WTC11 (cell line): Measurements from ENCODE around the gene BORCS8. TPM values are rescaled to one million over a fixed set of nuclear protein-coding genes. Genes with fewer than 3 reads are reported as not detected.

ENCODE experiments used
- ATF1 ChIP-seq: sonication (generic); formaldehyde crosslinking; IDR thresholded peaks from 2 replicates; pipeline ENCODE4 v1.8.1; 2023; ENCODE audit warnings: mild to moderate bottlenecking, moderate library complexity, missing genetic modification reagents
- ELF4 ChIP-seq: sonication (generic); formaldehyde crosslinking; IDR thresholded peaks from 2 replicates; pipeline ENCODE4 v1.8.1; 2022; ENCODE audit warnings: low read depth, mild to moderate bottlenecking, moderate library complexity, missing genetic modification reagents
- EMX1 ChIP-seq: fragments of 250-450 bp; sonication (Bioruptor Pico); IDR thresholded peaks from 2 replicates; pipeline ENCODE4 v1.8.0; 2021; ENCODE audit warnings: mild to moderate bottlenecking
- ESRRA ChIP-seq: sonication (generic); formaldehyde crosslinking; IDR thresholded peaks from 2 replicates; pipeline ENCODE4 v1.8.1; 2022; ENCODE audit warnings: mild to moderate bottlenecking, missing genetic modification reagents, borderline replicate concordance
- GRHL2 ChIP-seq: fragments of 250-450 bp; sonication (Bioruptor Pico); IDR thresholded peaks from 2 replicates; pipeline ENCODE4 v1.8.0; 2022; ENCODE audit warnings: mild to moderate bottlenecking, moderate library complexity; ENCODE audit not compliant: insufficient replicate concordance, severe bottlenecking
- GTF2I ChIP-seq: fragments of 250-450 bp; sonication (Bioruptor Pico); conservative IDR thresholded peaks from 2 replicates; pipeline ENCODE4 v1.4.0; 2021; ENCODE audit warnings: mild to moderate bottlenecking
- JAZF1 ChIP-seq: fragments of 250-450 bp; sonication (Bioruptor Pico); IDR thresholded peaks from 2 replicates; pipeline ENCODE4 v1.9.0; 2021; ENCODE audit warnings: moderate library complexity, mild to moderate bottlenecking, inconsistent platforms
- JUN ChIP-seq: sonication (generic); formaldehyde crosslinking; IDR thresholded peaks from 2 replicates; pipeline ENCODE4 v1.8.0; 2023; ENCODE audit warnings: mild to moderate bottlenecking, missing genetic modification reagents
- KAT7 ChIP-seq: sonication (generic); formaldehyde crosslinking; IDR thresholded peaks from 2 replicates; pipeline ENCODE4 v1.8.1; 2023; ENCODE audit warnings: missing genetic modification reagents, mild to moderate bottlenecking, borderline replicate concordance
- OVOL2 ChIP-seq: fragments of 250-450 bp; sonication (Bioruptor Pico); IDR thresholded peaks from 2 replicates; pipeline ENCODE4 v1.9.0; 2021; ENCODE audit warnings: mild to moderate bottlenecking, borderline replicate concordance
- PRRX2 ChIP-seq: fragments of 250-450 bp; sonication (Bioruptor Pico); IDR thresholded peaks from 2 replicates; pipeline ENCODE4 v1.8.0; 2021; ENCODE audit warnings: mild to moderate bottlenecking
- SMAD3 ChIP-seq: sonication (generic); formaldehyde crosslinking; IDR thresholded peaks from 2 replicates; pipeline ENCODE4 v1.8.0; 2022; ENCODE audit warnings: missing genetic modification reagents, mild to moderate bottlenecking, borderline replicate concordance
- SP1 ChIP-seq: sonication (generic); formaldehyde crosslinking; conservative IDR thresholded peaks from 2 replicates; pipeline ENCODE4 v1.8.1; 2022; ENCODE audit warnings: missing genetic modification reagents
- TCF7 ChIP-seq: sonication (generic); formaldehyde crosslinking; IDR thresholded peaks from 2 replicates; pipeline ENCODE4 v1.8.0; 2022; ENCODE audit warnings: mild to moderate bottlenecking, low read depth, missing genetic modification reagents, moderate library complexity
- TEAD4 ChIP-seq: sonication (generic); formaldehyde crosslinking; IDR thresholded peaks from 2 replicates; pipeline ENCODE4 v1.8.0; 2022; ENCODE audit warnings: mild to moderate bottlenecking, missing genetic modification reagents
- ZNF138 ChIP-seq: sonication (generic); formaldehyde crosslinking; conservative IDR thresholded peaks from 2 replicates; pipeline ENCODE4 v1.8.1; 2022; ENCODE audit warnings: mild to moderate bottlenecking, moderate library complexity, missing genetic modification reagents
- ZNF423 ChIP-seq: fragments of 250-450 bp; sonication (Bioruptor Pico); IDR thresholded peaks from 2 replicates; pipeline ENCODE4 v2.1.2; 2022; ENCODE audit warnings: mild to moderate bottlenecking, moderate library complexity
- ZNF671 ChIP-seq: fragments of 250-450 bp; sonication (Bioruptor Pico); IDR thresholded peaks from 2 replicates; pipeline ENCODE4 v1.8.0; 2021; ENCODE audit warnings: mild to moderate bottlenecking
- total RNA-seq: library from RNA; stranded (reverse); gene quantifications from 3 replicates; pipeline ENCODE4 v1.2.3, GENCODE V29; 2021
- TF ChIP-seq, protein P1 (sequence below): sonication (generic); formaldehyde crosslinking; IDR thresholded peaks from 2 replicates; pipeline ENCODE4 v1.8.1; 2023; ENCODE audit warnings: mild to moderate bottlenecking, moderate library complexity, missing genetic modification reagents
- TF ChIP-seq, protein P2 (sequence below): sonication (generic); formaldehyde crosslinking; IDR thresholded peaks from 2 replicates; pipeline ENCODE4 v1.8.0; 2023; ENCODE audit warnings: mild to moderate bottlenecking, missing genetic modification reagents
- TF ChIP-seq, protein P3 (sequence below): sonication (generic); formaldehyde crosslinking; IDR thresholded peaks from 2 replicates; pipeline ENCODE4 v1.8.1; 2022; ENCODE audit warnings: mild to moderate bottlenecking, moderate library complexity, missing genetic modification reagents
- TF ChIP-seq, protein P4 (sequence below): sonication (generic); formaldehyde crosslinking; IDR thresholded peaks from 2 replicates; pipeline ENCODE4 v1.8.1; 2023; ENCODE audit warnings: mild to moderate bottlenecking, missing genetic modification reagents, borderline replicate concordance
- TF ChIP-seq, protein P5 (sequence below): sonication (generic); formaldehyde crosslinking; IDR thresholded peaks from 2 replicates; pipeline ENCODE4 v1.8.0; 2023; ENCODE audit warnings: missing genetic modification reagents
- TF ChIP-seq, protein P6 (sequence below): fragments of 250-450 bp; sonication (Bioruptor Pico); IDR thresholded peaks from 2 replicates; pipeline ENCODE4 v1.9.0; 2021; ENCODE audit warnings: moderate library complexity, mild to moderate bottlenecking, inconsistent platforms, borderline replicate concordance
- TF ChIP-seq, protein P7 (sequence below): sonication (generic); formaldehyde crosslinking; conservative IDR thresholded peaks from 2 replicates; pipeline ENCODE4 v1.8.1; 2022; ENCODE audit warnings: mild to moderate bottlenecking, missing genetic modification reagents
- TF ChIP-seq, protein P8 (sequence below): sonication (generic); formaldehyde crosslinking; IDR thresholded peaks from 2 replicates; pipeline ENCODE4 v1.8.1; 2022; ENCODE audit warnings: mild to moderate bottlenecking, missing genetic modification reagents, moderate library complexity, borderline replicate concordance

BORCS8 gene
- total RNA-seq, 1 experiment from 2014 or later, result 20.9 TPM

DNA sequence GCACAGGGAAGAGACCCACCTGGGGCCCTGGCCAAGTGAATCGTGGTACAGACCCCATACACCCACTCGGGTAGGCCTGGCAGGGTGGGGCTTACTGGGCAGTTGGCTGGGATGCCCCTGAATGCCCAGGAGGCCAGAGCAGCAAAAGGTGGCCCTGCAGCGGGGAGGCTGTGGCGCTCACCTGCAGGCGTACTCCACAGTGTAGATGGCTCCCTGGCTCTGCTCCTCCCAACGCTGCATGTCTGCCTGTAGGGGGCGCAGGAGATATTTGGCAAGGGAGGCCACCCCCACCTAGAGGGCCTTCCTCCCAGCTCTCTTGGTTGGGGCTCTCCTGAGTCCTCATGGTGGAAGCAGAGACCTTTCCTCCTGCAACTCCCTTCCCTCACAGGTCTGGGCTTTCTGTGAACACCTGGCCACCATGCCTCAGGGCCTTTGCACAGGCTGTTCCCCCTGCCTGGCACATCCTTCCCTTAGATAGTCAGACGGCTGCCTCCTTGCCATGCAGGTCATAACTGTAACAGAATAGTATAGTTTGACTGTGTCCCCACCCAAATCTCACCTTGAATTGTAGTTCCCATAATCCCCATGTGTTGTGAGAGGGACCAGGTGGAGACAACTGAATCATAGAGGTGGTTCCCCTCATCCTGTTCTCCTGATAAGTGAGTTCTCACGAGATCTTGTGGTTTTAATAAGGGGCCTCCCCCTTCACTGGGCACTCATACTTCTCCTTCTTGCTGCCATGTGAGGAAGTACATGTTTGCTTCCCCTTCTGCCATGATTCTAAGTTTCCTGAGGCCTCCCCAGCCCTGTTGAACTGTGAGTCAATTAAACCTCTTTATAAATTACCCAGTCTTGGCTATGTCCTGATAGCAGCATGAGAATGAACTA lies 5.9 kb downstream of the BORCS8 start (continued):
- TF ChIP-seq, protein P1, sequence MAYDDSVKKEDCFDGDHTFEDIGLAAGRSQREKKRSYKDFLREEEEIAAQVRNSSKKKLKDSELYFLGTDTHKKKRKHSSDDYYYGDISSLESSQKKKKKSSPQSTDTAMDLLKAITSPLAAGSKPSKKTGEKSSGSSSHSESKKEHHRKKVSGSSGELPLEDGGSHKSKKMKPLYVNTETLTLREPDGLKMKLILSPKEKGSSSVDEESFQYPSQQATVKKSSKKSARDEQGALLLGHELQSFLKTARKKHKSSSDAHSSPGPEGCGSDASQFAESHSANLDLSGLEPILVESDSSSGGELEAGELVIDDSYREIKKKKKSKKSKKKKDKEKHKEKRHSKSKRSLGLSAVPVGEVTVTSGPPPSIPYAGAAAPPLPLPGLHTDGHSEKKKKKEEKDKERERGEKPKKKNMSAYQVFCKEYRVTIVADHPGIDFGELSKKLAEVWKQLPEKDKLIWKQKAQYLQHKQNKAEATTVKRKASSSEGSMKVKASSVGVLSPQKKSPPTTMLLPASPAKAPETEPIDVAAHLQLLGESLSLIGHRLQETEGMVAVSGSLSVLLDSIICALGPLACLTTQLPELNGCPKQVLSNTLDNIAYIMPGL (CRISPR knock-in tag), result peak; percentile 30; the same call in 1 of the 2 replicates
- TF ChIP-seq GRHL2 (no peak), PRRX2 (0 out of 2 replicates have a peak, but pooled peaks have one; percentile 35), EMX1 (no peak), OVOL2 (CRISPR knock-in tag) (no peak), TEAD4 (peak; percentile 91; the same call in 1 of the 2 replicates), SMAD3 (CRISPR knock-in tag) (no peak), KAT7 (no peak), ZNF671 (CRISPR knock-in tag) (no peak), ATF1 (CRISPR knock-in tag) (no peak), ELF4 (CRISPR knock-in tag) (no peak), TCF7 (CRISPR knock-in tag) (no peak), JUN (no peak), GTF2I (CRISPR knock-in tag) (0 out of 2 replicates have a peak, but pooled peaks have one; percentile 68), ZNF423 (CRISPR knock-in tag) (no peak), ZNF138 (no peak), ESRRA (CRISPR knock-in tag) (no peak), JAZF1 (CRISPR knock-in tag) (no peak), SP1 (CRISPR knock-in tag) (no peak)
- TF ChIP-seq, protein P2, sequence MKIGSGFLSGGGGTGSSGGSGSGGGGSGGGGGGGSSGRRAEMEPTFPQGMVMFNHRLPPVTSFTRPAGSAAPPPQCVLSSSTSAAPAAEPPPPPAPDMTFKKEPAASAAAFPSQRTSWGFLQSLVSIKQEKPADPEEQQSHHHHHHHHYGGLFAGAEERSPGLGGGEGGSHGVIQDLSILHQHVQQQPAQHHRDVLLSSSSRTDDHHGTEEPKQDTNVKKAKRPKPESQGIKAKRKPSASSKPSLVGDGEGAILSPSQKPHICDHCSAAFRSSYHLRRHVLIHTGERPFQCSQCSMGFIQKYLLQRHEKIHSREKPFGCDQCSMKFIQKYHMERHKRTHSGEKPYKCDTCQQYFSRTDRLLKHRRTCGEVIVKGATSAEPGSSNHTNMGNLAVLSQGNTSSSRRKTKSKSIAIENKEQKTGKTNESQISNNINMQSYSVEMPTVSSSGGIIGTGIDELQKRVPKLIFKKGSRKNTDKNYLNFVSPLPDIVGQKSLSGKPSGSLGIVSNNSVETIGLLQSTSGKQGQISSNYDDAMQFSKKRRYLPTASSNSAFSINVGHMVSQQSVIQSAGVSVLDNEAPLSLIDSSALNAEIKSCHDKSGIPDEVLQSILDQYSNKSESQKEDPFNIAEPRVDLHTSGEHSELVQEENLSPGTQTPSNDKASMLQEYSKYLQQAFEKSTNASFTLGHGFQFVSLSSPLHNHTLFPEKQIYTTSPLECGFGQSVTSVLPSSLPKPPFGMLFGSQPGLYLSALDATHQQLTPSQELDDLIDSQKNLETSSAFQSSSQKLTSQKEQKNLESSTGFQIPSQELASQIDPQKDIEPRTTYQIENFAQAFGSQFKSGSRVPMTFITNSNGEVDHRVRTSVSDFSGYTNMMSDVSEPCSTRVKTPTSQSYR (CRISPR knock-in tag), result no peak
- TF ChIP-seq, protein P3, sequence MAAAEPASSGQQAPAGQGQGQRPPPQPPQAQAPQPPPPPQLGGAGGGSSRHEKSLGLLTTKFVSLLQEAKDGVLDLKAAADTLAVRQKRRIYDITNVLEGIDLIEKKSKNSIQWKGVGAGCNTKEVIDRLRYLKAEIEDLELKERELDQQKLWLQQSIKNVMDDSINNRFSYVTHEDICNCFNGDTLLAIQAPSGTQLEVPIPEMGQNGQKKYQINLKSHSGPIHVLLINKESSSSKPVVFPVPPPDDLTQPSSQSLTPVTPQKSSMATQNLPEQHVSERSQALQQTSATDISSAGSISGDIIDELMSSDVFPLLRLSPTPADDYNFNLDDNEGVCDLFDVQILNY (CRISPR knock-in tag), result no peak
- TF ChIP-seq, protein P4, sequence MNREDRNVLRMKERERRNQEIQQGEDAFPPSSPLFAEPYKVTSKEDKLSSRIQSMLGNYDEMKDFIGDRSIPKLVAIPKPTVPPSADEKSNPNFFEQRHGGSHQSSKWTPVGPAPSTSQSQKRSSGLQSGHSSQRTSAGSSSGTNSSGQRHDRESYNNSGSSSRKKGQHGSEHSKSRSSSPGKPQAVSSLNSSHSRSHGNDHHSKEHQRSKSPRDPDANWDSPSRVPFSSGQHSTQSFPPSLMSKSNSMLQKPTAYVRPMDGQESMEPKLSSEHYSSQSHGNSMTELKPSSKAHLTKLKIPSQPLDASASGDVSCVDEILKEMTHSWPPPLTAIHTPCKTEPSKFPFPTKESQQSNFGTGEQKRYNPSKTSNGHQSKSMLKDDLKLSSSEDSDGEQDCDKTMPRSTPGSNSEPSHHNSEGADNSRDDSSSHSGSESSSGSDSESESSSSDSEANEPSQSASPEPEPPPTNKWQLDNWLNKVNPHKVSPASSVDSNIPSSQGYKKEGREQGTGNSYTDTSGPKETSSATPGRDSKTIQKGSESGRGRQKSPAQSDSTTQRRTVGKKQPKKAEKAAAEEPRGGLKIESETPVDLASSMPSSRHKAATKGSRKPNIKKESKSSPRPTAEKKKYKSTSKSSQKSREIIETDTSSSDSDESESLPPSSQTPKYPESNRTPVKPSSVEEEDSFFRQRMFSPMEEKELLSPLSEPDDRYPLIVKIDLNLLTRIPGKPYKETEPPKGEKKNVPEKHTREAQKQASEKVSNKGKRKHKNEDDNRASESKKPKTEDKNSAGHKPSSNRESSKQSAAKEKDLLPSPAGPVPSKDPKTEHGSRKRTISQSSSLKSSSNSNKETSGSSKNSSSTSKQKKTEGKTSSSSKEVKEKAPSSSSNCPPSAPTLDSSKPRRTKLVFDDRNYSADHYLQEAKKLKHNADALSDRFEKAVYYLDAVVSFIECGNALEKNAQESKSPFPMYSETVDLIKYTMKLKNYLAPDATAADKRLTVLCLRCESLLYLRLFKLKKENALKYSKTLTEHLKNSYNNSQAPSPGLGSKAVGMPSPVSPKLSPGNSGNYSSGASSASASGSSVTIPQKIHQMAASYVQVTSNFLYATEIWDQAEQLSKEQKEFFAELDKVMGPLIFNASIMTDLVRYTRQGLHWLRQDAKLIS, result no peak
- TF ChIP-seq, protein P5, sequence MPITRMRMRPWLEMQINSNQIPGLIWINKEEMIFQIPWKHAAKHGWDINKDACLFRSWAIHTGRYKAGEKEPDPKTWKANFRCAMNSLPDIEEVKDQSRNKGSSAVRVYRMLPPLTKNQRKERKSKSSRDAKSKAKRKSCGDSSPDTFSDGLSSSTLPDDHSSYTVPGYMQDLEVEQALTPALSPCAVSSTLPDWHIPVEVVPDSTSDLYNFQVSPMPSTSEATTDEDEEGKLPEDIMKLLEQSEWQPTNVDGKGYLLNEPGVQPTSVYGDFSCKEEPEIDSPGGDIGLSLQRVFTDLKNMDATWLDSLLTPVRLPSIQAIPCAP (CRISPR knock-in tag), result no peak
- TF ChIP-seq, protein P6, sequence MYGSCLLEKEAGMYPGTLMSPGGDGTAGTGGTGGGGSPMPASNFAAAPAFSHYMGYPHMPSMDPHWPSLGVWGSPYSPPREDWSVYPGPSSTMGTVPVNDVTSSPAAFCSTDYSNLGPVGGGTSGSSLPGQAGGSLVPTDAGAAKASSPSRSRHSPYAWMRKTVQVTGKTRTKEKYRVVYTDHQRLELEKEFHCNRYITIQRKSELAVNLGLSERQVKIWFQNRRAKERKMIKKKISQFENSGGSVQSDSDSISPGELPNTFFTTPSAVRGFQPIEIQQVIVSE, result no peak
- TF ChIP-seq, protein P7, sequence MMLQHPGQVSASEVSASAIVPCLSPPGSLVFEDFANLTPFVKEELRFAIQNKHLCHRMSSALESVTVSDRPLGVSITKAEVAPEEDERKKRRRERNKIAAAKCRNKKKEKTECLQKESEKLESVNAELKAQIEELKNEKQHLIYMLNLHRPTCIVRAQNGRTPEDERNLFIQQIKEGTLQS, result no peak
- TF ChIP-seq, protein P8, sequence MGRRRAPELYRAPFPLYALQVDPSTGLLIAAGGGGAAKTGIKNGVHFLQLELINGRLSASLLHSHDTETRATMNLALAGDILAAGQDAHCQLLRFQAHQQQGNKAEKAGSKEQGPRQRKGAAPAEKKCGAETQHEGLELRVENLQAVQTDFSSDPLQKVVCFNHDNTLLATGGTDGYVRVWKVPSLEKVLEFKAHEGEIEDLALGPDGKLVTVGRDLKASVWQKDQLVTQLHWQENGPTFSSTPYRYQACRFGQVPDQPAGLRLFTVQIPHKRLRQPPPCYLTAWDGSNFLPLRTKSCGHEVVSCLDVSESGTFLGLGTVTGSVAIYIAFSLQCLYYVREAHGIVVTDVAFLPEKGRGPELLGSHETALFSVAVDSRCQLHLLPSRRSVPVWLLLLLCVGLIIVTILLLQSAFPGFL (CRISPR knock-in tag), result no peak
